ENCODE measurements around the gene GALNT13. TPM values are rescaled to one million over a fixed set of nuclear protein-coding genes. Genes with fewer than 3 reads are reported as not detected.

The GALNT13 gene
- total RNA-seq, 1 donor, result 1.7 TPM

DNA sequence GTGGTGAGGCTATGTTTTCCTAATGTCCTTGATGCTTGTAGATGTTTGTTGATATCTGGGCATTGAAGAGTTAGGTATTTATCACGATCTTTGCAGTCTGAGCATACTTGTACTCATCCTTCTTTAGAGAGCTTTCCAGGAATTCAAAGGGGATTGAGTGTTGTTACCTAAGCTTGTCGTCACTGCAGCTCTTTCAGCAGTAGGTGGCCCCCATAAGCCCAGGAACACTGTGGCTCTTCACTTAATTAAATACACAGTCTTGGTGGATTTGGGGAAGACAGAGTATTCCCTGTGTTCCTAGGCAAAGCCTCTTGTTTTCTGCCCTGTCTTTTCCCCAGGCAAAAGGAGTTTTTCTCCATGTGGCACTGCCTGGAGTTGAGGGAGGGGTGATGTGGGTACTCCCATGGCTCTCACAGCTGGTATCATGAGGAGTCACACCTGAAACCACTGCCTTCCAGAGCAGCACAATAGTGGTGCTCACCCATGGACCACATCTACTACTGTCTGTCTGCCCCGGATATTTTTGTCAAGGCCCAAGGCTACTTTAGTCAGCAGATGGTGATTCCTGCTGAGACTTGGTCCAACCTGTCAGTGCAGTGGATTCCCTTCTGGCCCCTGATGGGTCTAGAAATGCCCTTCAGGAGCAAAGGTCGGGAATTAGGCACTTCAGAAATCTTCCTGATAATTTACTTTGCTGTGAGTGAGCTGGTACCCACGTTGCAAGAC lies 95.7 kb downstream of the GALNT13 start:
- no peak for DNase-seq (ENCODE audit: low read depth)
- H3K4me3 ChIP-seq (ENCODE audit: low read depth, low read length), result no peak overlapping the region
- TF ChIP-seq, protein P1, sequence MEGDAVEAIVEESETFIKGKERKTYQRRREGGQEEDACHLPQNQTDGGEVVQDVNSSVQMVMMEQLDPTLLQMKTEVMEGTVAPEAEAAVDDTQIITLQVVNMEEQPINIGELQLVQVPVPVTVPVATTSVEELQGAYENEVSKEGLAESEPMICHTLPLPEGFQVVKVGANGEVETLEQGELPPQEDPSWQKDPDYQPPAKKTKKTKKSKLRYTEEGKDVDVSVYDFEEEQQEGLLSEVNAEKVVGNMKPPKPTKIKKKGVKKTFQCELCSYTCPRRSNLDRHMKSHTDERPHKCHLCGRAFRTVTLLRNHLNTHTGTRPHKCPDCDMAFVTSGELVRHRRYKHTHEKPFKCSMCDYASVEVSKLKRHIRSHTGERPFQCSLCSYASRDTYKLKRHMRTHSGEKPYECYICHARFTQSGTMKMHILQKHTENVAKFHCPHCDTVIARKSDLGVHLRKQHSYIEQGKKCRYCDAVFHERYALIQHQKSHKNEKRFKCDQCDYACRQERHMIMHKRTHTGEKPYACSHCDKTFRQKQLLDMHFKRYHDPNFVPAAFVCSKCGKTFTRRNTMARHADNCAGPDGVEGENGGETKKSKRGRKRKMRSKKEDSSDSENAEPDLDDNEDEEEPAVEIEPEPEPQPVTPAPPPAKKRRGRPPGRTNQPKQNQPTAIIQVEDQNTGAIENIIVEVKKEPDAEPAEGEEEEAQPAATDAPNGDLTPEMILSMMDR (IDR thresholded peaks at IDR 0.05; ENCODE audit: insufficient read depth, low read depth, low read length), result no peak

DNA sequence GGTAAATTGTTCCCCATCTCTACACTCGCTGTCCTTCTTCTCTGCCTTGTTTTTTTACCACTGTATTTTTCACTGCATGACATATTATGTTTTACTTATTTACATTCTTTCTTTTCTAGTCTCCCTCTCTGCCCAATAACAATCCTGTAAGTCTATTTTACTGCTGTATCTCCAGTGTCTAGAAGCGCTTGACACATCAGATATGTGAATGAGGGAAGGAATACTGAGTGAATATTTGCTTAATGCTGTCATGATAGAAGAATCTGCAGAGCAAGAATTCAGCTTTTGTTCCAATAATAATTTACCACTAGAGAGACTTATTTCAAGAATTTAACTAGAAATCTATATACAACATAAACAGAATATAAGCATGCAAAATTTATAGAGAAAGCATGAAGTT lies 99.5 kb downstream of the GALNT13 start:
- no peak overlapping the region for H3K4me3 ChIP-seq (ENCODE audit: low read depth, low read length)
- DNase-seq (ENCODE audit: low read depth), result peak; percentile 29
- TF ChIP-seq, protein P1 (IDR thresholded peaks at IDR 0.05; ENCODE audit: insufficient read depth, low read depth, low read length), result no peak

DNA sequence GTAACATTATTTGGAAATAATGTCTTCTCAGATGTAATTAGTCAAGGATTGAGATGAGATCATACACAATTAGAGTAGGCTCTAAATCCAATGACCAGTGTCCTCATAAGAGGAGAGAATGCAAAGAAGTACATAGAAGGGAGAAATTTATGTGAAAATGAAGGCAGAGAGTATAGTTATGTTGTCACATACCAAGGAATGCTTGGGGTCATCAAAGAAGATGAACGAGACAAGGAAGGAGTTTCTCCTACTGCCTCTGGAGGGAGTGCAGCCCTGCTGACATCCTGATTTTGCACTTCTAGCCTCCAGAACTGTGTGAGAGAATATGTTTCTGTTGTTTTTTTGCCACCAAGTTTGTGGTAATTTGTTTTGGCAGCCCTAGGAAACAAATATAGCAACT lies 100.1 kb downstream of the GALNT13 start:
- H3K4me3 ChIP-seq (ENCODE audit: low read depth, low read length), result no peak overlapping the region
- TF ChIP-seq, protein P1 (IDR thresholded peaks at IDR 0.05; ENCODE audit: insufficient read depth, low read depth, low read length), result no peak
- DNase-seq (ENCODE audit: low read depth), result no peak

DNA sequence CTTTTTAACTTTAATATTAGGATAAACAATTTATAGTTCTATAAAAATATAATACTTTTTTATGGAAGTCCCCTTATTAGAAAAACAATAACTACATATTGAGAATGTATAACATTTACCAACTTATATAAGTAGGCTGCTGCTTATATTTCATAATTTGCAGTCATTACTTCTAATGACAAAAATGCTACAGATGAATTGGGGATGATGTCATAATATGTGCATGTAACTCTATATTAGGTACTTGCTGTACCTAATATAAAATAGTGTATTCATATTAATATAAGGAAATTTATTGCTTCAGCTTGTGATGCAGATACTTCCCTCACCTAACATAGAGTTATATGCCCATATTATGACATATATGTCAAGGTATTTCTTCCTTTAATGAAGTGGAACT lies 100.7 kb downstream of the GALNT13 start:
- no peak for DNase-seq (ENCODE audit: low read depth)
- TF ChIP-seq, protein P1 (IDR thresholded peaks at IDR 0.05; ENCODE audit: insufficient read depth, low read depth, low read length), result no peak
- no peak overlapping the region for H3K4me3 ChIP-seq (ENCODE audit: low read depth, low read length)

DNA sequence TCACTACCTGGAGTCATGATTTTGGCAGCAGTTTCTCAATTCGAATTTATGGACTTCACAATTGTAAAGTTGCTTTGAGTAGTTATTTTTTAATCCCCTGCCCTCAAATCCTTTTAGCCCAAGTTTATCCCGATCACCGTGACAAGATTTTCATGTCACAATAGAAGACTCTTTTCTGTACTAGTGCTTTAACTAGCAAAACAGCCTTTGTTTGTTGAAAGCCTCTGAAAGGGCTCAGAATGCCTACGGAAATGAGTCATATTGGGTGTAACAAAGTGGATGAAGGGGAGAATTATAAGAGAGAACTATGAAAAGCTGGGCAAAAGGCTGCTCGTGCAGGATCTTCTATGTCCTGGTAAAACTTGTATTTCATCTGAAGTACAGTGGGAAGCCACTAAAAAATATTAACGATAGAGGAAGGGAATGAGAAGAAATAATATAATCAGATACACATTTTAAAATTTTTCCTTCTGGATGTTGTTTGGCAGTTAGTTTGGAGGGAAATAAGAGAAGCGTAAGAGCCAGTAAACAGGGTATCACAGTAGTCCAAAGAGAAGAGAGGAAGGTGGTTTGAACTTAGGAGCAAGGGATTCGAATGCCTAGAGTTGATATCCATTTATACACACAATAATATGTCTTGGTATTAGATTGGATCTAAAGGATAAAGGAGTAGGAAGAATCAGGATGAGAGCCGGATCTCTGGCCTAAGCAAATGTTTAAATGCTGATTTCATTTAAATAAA lies 114.9 kb downstream of the GALNT13 start:
- DNase-seq (ENCODE audit: low read depth), result no peak
- TF ChIP-seq, protein P1 (IDR thresholded peaks at IDR 0.05; ENCODE audit: insufficient read depth, low read depth, low read length), result no peak

DNA sequence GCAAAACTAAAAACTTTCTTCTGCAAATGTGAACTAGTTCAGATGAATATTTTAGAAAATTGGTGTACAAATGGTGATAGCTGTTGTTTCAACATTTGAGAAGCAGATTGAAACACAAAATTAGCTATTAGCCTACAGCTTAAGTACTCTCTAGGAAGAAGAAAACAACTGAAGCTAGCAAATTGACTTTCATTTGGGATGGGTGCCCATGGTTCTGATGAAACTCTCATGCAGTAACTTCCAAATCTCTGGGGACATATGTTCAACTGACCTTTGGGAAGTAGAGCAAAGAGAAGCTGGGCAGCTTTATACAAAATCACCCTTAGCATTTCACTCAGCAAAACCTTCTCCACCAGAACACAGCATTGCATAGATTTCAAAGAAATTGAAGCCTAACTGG lies 119.0 kb downstream of the GALNT13 start:
- H3K4me3 ChIP-seq (ENCODE audit: low read depth, low read length), result no peak overlapping the region
- TF ChIP-seq, protein P1 (IDR thresholded peaks at IDR 0.05; ENCODE audit: insufficient read depth, low read depth, low read length), result no peak
- no peak for DNase-seq (ENCODE audit: low read depth)

More for the DNA sequence above, 114.9 kb downstream of the GALNT13 start:
- H3K4me3 ChIP-seq (ENCODE audit: low read depth, low read length), result no peak overlapping the region
